Liver (tissue), 9 donors: Measurements from ENCODE around the gene ST6GAL1. TPM values are rescaled to one million over a fixed set of nuclear protein-coding genes. Genes with fewer than 3 reads are reported as not detected.
A peak's percentile ranks its signal among the peaks of the same experiment; 100 is the strongest.

Experiments
- DNase-seq: peaks from one replicate; pipeline ENCODE4 v3.0.0-alpha.2; 2017; ENCODE audit warnings: low spot score
- H3K27ac ChIP-seq, 2 donors: one replicate each; pipeline ENCODE4 v1.7.0; 2013; ENCODE audit warnings: inconsistent platforms in 2 of 2, low read length in 2 of 2, control low read depth in 1 of 2, low read depth in 1 of 2, mild to moderate bottlenecking in 1 of 2
- H3K27me3 ChIP-seq, 4 donors: one replicate each; pipeline versions ENCODE4 v1.6.1 to v1.7.0; 2013; ENCODE audit warnings: low read length in 3 of 4, inconsistent platforms in 1 of 4, mild to moderate bottlenecking in 1 of 4, moderate library complexity in 1 of 4; ENCODE audit not compliant: control insufficient read depth in 4 of 4, insufficient read depth in 4 of 4
- H3K36me3 ChIP-seq, 4 donors: one replicate each; pipeline versions ENCODE4 v1.6.1 to v1.7.0; 2013; ENCODE audit warnings: low read length in 3 of 4, mild to moderate bottlenecking in 3 of 4, low read depth in 1 of 4, moderate library complexity in 1 of 4; ENCODE audit not compliant: control insufficient read depth in 4 of 4, insufficient read depth in 3 of 4
- H3K4me1 ChIP-seq, 4 donors: one replicate each; pipeline versions ENCODE4 v1.6.1 to v1.7.0; 2013; ENCODE audit warnings: low read length in 3 of 4, mild to moderate bottlenecking in 3 of 4, moderate library complexity in 1 of 4; ENCODE audit not compliant: control insufficient read depth in 4 of 4, insufficient read depth in 4 of 4
- H3K4me3 ChIP-seq, 3 donors: one replicate each; pipeline versions ENCODE4 v1.6.1 to v1.7.0; 2013; ENCODE audit warnings: low read length in 3 of 3, control low read depth in 1 of 3, low read depth in 1 of 3, mild to moderate bottlenecking in 1 of 3
- H3K9ac ChIP-seq, 2 donors: one replicate each; pipeline ENCODE4 v1.7.0; 2013; ENCODE audit warnings: low read length in 2 of 2, mild to moderate bottlenecking in 2 of 2, moderate library complexity in 2 of 2, control low read depth in 1 of 2, low read depth in 1 of 2
- H3K9me3 ChIP-seq, 4 donors: one replicate each; pipeline versions ENCODE4 v1.6.1 to v1.7.0; 2013; ENCODE audit warnings: low read length in 3 of 4; ENCODE audit not compliant: control insufficient read depth in 4 of 4
- EGR1 ChIP-seq, 2 donors: IDR thresholded peaks; 2 replicates each; pipeline ENCODE4 v1.6.1; 2016 to 2018; ENCODE audit warnings: antibody characterized with exemption in 2 of 2, low read depth in 2 of 2
- FOXA1 ChIP-seq: IDR thresholded peaks from 2 replicates; pipeline ENCODE4 v1.6.1; 2016; ENCODE audit warnings: antibody characterized with exemption
- FOXA2 ChIP-seq: IDR thresholded peaks from 2 replicates; pipeline ENCODE4 v1.6.1; 2016; ENCODE audit warnings: antibody characterized with exemption
- GABPA ChIP-seq, 2 donors: IDR thresholded peaks in 1 of 2; conservative IDR thresholded peaks in 1 of 2; 2 replicates each; pipeline ENCODE4 v1.6.1; 2016; ENCODE audit warnings: antibody characterized with exemption in 2 of 2, mild to moderate bottlenecking in 1 of 2, moderate library complexity in 1 of 2
- HNF4A ChIP-seq, 2 donors: conservative IDR thresholded peaks; 2 replicates each; pipeline ENCODE4 v1.6.1; 2016; ENCODE audit warnings: antibody characterized with exemption in 2 of 2, mild to moderate bottlenecking in 2 of 2
- HNF4G ChIP-seq: IDR thresholded peaks from 2 replicates; pipeline ENCODE4 v1.6.1; 2016; ENCODE audit warnings: antibody characterized with exemption
- JUND ChIP-seq, 2 donors: IDR thresholded peaks; 2 replicates each; pipeline ENCODE4 v1.6.1; 2016; ENCODE audit warnings: antibody characterized with exemption in 2 of 2
- NR2F2 ChIP-seq: IDR thresholded peaks from 2 replicates; pipeline ENCODE4 v1.6.1; 2016; ENCODE audit warnings: antibody characterized with exemption
- RAD21 ChIP-seq, 2 donors: IDR thresholded peaks; 2 replicates each; pipeline ENCODE4 v1.6.1; 2016; ENCODE audit warnings: antibody characterized with exemption in 2 of 2, mild to moderate bottlenecking in 2 of 2
- RXRA ChIP-seq, 2 donors: IDR thresholded peaks; 2 replicates each; pipeline ENCODE4 v1.6.1; 2017 to 2018; ENCODE audit warnings: antibody characterized with exemption in 2 of 2, mild to moderate bottlenecking in 1 of 2
- SP1 ChIP-seq: IDR thresholded peaks from 2 replicates; pipeline ENCODE4 v1.6.1; 2018; ENCODE audit warnings: antibody characterized with exemption, mild to moderate bottlenecking
- TAF1 ChIP-seq: conservative IDR thresholded peaks from 2 replicates; pipeline ENCODE4 v1.6.1; 2016; ENCODE audit warnings: antibody characterized with exemption, mild to moderate bottlenecking
- YY1 ChIP-seq: IDR thresholded peaks from 2 replicates; pipeline ENCODE4 v1.6.1; 2016; ENCODE audit warnings: antibody characterized with exemption, mild to moderate bottlenecking
- WGBS: extraction: QIAGEN DNeasy Blood & Tissue Kit; methylation state at CpG from one replicate; pipeline ENCODE4 v1.1.7; 2013; 5-methylcytosine and 5-hydroxymethylcytosine counted together
- polyA plus RNA-seq, 2 donors: library from polyadenylated mRNA; stranded (reverse) in 1 of 2; unstranded in 1 of 2; fragments of 200-250 nt in 1 of 2; fragments of >200 nt in 1 of 2; fragmentation: Nextera tagmentation in 1 of 2; extraction: Ambion mirVana in 1 of 2; gene quantifications; one replicate each; pipeline versions ENCODE4 v1.2.1 to v1.2.3, GENCODE V29; 2013 to 2015
- total RNA-seq, 2 donors: library from RNA; depleted of rRNA; stranded (reverse); fragments of >200 nt; gene quantifications; one replicate each; pipeline ENCODE4 v1.2.3, GENCODE V29; 2014
- TF ChIP-seq, protein P1 (sequence below): IDR thresholded peaks from 2 replicates; pipeline ENCODE4 v1.6.1; 2016; ENCODE audit warnings: antibody characterized with exemption
- TF ChIP-seq, protein P2 (sequence below): fragments of 150-350 bp; IDR thresholded peaks from 2 replicates; pipeline ENCODE4 v1.5.1; 2017; ENCODE audit warnings: improper control_type of control experiment, low read depth, low read length; ENCODE audit not compliant: missing input control
- TF ChIP-seq, protein P3 (sequence below): IDR thresholded peaks from 2 replicates; pipeline ENCODE4 v1.6.1; 2016; ENCODE audit warnings: antibody characterized with exemption, mild to moderate bottlenecking
- TF ChIP-seq, protein P4 (sequence below): IDR thresholded peaks from 2 replicates; pipeline ENCODE4 v1.6.1; 2016; ENCODE audit warnings: antibody characterized with exemption
- TF ChIP-seq, protein P5 (sequence below): IDR thresholded peaks from 2 replicates; pipeline ENCODE4 v1.6.1; 2016; ENCODE audit warnings: antibody characterized with exemption
- donor health status: healthy.
- donor health status: healthy.
- donor health status: healthy.
- donor health status: healthy.
- donor health status: healthy.

Gene ST6GAL1, protein sequence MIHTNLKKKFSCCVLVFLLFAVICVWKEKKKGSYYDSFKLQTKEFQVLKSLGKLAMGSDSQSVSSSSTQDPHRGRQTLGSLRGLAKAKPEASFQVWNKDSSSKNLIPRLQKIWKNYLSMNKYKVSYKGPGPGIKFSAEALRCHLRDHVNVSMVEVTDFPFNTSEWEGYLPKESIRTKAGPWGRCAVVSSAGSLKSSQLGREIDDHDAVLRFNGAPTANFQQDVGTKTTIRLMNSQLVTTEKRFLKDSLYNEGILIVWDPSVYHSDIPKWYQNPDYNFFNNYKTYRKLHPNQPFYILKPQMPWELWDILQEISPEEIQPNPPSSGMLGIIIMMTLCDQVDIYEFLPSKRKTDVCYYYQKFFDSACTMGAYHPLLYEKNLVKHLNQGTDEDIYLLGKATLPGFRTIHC
- 100 to 1,000 TPM; 102 to 376 TPM for total RNA-seq
- 100 to 1,000 TPM; 280 to 425 TPM for polyA plus RNA-seq

DNA sequence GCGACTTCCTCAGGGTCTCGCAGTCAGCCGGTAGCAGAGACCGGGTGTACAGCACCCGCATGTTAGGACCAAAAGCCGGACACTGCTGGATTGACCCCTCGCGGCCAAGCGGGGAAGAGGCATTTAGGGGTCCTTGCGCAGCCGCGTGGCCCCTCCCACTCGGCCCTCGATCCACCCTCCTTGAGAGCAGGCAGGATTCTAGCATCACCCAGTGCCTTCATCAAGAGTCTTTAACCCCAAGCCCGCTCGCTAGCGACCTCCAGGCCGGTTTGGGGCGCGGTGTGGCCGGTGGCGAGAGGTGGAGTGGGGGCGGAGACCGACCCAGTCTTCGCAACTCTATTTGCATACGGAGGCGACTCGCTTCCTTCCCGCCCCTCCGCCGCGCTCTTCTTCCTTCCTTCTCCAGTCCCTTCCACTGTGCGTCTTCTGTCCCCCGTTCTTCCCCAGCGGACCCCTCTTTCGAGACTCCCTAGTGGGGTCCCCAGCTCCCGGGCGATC is at the start of gene ST6GAL1:
Gene ST6GAL1, plus strand, starts transcription at position 384 of the 498 bp plus-strand sequence. CDS start 112,178 bp downstream, outside the sequence.
- 12% methylated on average over 38 of the region's 38 CpGs for WGBS
- peak; percentile 78 for DNase-seq

More for the DNA sequence above, at the start of gene ST6GAL1:
- H3K4me3 ChIP-seq = peak within 1 kb of the TSS; percentile 64 to 90 (median 79)
- no peaks in the 10 kb centered on the region for H3K27me3 ChIP-seq
- H3K9me3 ChIP-seq = no peaks in the 10 kb centered on the region
- H3K9ac ChIP-seq = peak within 1 kb of the TSS; percentile 58 to 83
- H3K4me1 ChIP-seq = peaks cover 0 to 27% (median 17%) of the 10 kb centered on the region in 4 donors
- H3K27ac ChIP-seq = peak within 1 kb of the TSS; percentile 74 to 76
- no peaks in the 10 kb centered on the region for H3K36me3 ChIP-seq
- peak; percentile 77 for TF ChIP-seq NR2F2
- TF ChIP-seq RAD21 (IDR thresholded peaks at IDR 0.05) = peak; percentile 46 to 73
- TF ChIP-seq HNF4G = no peak
- no peak for TF ChIP-seq FOXA1
- TF ChIP-seq TAF1 = no peak
- TF ChIP-seq EGR1 (IDR thresholded peaks at IDR 0.05; ENCODE audit: low read depth in 2 of 2) = no peak
- TF ChIP-seq FOXA2 = no peak
- TF ChIP-seq, protein P1, sequence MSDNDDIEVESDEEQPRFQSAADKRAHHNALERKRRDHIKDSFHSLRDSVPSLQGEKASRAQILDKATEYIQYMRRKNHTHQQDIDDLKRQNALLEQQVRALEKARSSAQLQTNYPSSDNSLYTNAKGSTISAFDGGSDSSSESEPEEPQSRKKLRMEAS = peak; percentile 8
- TF ChIP-seq YY1 = no peak
- TF ChIP-seq, protein P2, sequence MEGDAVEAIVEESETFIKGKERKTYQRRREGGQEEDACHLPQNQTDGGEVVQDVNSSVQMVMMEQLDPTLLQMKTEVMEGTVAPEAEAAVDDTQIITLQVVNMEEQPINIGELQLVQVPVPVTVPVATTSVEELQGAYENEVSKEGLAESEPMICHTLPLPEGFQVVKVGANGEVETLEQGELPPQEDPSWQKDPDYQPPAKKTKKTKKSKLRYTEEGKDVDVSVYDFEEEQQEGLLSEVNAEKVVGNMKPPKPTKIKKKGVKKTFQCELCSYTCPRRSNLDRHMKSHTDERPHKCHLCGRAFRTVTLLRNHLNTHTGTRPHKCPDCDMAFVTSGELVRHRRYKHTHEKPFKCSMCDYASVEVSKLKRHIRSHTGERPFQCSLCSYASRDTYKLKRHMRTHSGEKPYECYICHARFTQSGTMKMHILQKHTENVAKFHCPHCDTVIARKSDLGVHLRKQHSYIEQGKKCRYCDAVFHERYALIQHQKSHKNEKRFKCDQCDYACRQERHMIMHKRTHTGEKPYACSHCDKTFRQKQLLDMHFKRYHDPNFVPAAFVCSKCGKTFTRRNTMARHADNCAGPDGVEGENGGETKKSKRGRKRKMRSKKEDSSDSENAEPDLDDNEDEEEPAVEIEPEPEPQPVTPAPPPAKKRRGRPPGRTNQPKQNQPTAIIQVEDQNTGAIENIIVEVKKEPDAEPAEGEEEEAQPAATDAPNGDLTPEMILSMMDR = peak; percentile 40
- TF ChIP-seq SP1 = peak; percentile 17
- no peak for TF ChIP-seq JUND (IDR thresholded peaks at IDR 0.05)
- no peak for TF ChIP-seq HNF4A (conservative IDR thresholded peaks at IDR 0.05)
- TF ChIP-seq GABPA (IDR thresholded peaks at IDR 0.05 in 1 of 2, conservative IDR thresholded peaks at IDR 0.05 in 1 of 2) = no peak
- TF ChIP-seq, protein P3, sequence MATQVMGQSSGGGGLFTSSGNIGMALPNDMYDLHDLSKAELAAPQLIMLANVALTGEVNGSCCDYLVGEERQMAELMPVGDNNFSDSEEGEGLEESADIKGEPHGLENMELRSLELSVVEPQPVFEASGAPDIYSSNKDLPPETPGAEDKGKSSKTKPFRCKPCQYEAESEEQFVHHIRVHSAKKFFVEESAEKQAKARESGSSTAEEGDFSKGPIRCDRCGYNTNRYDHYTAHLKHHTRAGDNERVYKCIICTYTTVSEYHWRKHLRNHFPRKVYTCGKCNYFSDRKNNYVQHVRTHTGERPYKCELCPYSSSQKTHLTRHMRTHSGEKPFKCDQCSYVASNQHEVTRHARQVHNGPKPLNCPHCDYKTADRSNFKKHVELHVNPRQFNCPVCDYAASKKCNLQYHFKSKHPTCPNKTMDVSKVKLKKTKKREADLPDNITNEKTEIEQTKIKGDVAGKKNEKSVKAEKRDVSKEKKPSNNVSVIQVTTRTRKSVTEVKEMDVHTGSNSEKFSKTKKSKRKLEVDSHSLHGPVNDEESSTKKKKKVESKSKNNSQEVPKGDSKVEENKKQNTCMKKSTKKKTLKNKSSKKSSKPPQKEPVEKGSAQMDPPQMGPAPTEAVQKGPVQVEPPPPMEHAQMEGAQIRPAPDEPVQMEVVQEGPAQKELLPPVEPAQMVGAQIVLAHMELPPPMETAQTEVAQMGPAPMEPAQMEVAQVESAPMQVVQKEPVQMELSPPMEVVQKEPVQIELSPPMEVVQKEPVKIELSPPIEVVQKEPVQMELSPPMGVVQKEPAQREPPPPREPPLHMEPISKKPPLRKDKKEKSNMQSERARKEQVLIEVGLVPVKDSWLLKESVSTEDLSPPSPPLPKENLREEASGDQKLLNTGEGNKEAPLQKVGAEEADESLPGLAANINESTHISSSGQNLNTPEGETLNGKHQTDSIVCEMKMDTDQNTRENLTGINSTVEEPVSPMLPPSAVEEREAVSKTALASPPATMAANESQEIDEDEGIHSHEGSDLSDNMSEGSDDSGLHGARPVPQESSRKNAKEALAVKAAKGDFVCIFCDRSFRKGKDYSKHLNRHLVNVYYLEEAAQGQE = peak; percentile 23
- TF ChIP-seq, protein P4, sequence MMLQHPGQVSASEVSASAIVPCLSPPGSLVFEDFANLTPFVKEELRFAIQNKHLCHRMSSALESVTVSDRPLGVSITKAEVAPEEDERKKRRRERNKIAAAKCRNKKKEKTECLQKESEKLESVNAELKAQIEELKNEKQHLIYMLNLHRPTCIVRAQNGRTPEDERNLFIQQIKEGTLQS = no peak
- TF ChIP-seq RXRA (IDR thresholded peaks at IDR 0.05) = peak in 1 of 2 donors; percentile 18
- TF ChIP-seq, protein P5, sequence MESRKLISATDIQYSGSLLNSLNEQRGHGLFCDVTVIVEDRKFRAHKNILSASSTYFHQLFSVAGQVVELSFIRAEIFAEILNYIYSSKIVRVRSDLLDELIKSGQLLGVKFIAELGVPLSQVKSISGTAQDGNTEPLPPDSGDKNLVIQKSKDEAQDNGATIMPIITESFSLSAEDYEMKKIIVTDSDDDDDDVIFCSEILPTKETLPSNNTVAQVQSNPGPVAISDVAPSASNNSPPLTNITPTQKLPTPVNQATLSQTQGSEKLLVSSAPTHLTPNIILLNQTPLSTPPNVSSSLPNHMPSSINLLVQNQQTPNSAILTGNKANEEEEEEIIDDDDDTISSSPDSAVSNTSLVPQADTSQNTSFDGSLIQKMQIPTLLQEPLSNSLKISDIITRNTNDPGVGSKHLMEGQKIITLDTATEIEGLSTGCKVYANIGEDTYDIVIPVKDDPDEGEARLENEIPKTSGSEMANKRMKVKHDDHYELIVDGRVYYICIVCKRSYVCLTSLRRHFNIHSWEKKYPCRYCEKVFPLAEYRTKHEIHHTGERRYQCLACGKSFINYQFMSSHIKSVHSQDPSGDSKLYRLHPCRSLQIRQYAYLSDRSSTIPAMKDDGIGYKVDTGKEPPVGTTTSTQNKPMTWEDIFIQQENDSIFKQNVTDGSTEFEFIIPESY = no peak
